Activated CD8-positive, alpha-beta memory T cell treated with anti-CD3 and anti-CD28 coated beads, Interleukin-2, amount 50 U/mL, for 24 hours (primary cell): ENCODE measurements around the gene PRKAR2B.
"Not testable (repeated sequence)": the region's sequence is repeated elsewhere in the genome, so short reads cannot be mapped to it uniquely, and the experiment has no call there.

ENCODE experiments used
- DNase-seq: peaks from one replicate; pipeline ENCODE4 v3.0.0-alpha.2; 2020; ENCODE audit errors: extremely low read depth

Gene PRKAR2B

DNA sequence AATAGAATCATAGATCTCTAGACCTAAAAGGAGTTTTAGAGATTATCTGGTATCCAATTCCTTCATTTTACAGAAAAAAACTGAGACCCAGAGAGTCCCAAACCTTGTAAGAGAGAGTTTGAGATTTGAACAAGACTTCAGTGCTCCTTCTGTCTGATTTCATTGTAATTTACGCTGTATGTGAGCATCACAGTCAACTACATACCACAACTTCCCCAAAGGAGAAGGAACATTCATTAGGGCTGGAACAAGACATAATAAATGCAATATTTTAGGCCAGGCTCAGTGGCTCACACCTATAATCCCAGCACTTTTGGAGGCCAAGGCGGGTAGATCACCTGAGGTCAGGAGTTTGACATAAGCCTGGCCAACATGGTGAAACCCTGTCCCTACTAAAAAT, 17.3 kb upstream of the PRKAR2B start:
- DNase-seq: no peak

DNA sequence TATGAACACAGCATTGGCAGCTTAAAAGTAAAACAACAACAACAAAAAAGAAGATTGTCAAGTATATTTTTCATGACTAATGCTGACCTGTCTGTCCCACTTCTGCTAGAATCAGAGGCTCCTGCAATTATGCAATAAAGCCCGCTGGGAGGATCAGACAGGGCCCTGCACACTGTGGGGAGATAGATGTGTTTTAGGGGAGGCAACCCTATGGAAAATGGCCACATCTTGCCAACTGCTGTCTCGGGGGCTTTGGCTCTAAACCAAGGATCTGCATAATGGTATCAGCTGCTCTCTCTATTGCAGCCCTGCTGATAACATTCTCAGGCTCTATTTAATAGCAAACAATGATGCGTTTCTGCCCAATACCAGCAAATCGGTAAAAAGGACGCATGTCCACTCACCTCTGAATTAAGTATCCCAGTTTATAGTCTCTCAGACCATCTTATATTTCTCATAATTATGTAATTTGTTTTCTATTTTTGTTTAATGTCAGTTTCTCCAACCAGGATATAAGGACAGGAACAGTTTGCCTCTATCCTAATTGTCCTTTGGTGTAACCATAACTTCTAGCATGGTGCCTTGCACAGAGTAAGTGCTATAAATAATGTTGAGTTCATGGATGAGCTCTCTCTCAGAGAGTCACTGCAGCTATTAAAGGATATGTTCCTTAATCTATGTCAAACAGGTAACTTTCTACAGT, 15.3 kb upstream of the PRKAR2B start:
- DNase-seq: no peak

DNA sequence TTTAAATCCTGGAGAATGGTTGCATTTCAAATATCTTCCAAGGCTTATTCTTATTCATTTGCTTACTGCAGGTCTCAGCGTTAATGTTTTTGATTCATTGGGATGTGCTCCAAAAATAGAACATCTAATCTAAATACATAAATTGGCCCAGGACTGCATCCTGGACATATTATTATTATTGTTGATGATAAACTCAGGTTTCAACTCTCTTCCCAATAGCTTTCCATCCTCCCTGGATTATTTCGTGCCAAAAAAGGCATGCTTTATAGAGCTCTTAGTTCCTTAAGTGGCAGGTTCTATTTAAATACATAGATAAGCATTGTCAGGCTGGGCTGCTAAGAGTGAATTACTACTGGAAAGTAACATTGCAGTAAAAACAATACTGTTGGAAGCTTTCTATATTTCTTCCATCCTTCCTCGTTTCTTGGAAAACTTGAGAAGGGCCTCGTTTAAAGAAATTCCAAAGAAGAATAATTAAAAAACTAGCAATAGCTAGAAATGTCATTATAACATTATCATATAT, 14.7 kb upstream of the PRKAR2B start:
- no peak for DNase-seq

DNA sequence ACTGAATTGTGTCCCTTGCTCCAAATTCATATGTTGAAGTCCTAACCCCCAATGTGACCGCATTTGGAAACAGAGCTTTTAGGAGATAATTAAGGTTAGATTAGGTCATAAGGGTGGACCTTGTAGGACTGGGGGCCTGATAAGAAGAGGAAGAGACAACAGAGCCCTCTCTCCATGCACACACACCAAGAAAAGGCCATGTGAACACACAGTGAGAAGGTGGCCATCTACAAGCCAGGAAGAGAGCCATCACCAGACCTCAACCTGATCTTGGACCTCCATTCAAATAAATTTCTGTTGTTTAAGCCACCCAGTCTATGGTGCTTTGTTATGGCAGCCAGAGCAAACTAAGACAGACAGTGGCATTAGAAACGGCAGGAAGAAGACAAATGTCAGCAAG, 12.5 kb upstream of the PRKAR2B start:
- no peak for DNase-seq

DNA sequence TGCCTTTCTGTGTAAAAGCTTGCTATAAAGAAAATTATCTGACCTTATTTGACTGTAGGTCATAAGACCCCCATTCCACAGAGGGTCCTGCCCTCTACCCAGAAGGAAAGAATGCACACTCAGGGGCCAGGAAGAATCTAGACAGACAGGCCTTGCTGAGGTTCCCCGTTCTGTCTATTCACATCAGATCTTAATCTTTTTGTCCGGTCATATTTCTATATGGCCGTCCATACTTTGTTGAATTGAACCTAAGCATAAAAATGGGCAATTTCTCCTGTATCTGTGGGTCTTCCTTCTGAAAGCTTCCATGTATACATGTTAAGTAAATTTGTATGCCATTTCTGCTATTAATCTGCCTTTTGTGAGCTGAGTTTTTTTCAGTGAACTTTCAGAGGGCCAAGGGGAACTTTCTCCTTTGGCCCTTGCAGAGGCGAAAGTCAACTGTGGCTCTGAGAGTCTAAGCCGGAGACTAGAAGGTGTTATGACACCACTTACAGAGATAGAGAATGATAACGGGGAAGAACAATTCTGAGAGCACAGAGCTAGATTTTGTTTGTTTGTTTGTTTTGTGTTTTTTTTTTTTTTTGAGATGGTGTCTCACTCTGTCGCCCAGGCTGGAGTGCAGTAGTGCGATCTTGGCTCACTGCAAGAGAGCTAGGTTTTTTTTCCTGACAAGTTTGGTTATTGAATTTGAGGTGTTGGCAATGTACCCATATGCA, 11.6 kb upstream of the PRKAR2B start:
- no peak for DNase-seq

GRCh38 chr7:107034553-107034952, 10.0 kb upstream of the PRKAR2B start:
- no peak for DNase-seq

GRCh38 chr7:107035446-107035845, 9.1 kb upstream of the PRKAR2B start:
- no peak for DNase-seq

GRCh38 chr7:107036535-107036934, 8.0 kb upstream of the PRKAR2B start:
- no peak for DNase-seq

DNA sequence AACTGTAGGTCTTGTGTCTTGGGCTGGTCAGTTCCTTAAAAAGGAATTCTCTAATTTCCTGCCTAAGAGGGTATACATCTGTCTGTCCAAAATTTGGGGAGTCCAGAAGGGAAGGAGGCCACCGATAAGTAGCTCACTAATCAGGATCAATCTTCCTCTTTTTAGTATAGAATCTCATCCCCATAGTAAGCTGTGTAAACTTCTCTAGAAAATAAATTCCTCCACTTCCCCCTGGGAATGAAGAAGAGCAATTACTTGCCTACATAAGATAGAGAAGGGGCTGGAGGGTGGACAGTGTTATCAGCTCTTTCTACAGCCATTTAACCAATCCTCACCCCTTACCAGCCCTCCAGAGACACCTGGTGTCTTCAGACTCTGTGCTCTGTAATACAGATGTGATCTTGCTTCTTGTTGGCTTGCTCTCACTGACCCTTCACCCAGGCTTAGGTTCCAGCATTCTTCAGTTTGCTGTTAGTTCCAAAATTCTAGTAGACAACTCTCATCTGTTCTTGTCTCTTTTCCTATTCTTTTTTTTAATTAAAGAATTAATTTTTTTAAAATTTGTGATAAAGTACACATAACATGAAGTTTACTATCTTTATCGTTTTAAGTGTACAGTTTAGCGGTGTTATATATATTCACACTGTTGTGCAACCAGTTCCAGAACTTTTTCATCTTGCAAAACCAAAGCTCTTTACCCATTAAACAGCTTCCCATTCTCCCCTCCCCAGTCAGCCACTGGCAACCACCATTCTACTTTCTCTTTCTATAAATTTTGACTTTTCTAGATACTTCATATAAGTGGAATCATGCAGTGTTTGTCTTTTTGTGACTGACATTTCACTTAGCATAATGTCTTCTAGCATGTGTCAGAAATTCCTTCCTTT, 6.5 kb upstream of the PRKAR2B start:
- no peak for DNase-seq

DNA sequence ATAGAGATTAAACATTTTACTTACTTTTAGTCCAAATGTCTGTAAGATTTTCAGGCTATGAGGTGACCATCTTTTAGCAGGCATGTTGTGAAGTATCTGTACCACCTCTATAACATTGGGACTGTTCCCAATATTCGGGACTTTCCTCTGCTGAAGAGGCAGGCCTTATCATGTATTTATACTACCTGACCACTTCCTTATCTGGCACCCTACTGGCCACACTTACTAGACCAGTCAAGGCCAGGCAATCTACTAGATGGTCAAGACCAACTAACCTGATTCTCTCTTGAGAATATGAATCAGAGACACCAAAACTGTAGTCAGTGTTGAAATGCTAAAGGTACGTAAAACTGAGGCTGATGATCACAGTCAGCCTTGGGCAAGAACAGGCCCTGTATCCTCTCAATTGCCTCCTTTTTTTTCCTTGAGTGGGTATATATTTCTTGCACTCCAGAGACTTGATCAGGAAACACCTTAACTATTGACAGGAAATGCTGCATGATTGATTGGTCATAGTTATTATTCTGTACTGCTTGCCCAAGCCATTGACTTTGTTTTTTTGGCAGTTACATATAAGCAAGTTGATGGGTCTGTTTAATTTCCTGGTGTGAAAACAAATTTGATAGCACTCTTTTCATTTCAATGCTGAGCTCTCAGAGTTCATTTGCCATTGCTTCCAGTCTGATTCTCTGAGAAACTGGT, 5.2 kb upstream of the PRKAR2B start:
- DNase-seq: no peak

- no peak for DNase-seq
Observed at GRCh38 chr7:107041097-107041496, 3.4 kb upstream of the PRKAR2B start.

GRCh38 chr7:107041764-107042163, 2.7 kb upstream of the PRKAR2B start:
- not testable (repeated sequence) for DNase-seq

- DNase-seq: not testable (repeated sequence)
Observed at GRCh38 chr7:107042326-107042910, 2.1 kb upstream of the PRKAR2B start.

DNA sequence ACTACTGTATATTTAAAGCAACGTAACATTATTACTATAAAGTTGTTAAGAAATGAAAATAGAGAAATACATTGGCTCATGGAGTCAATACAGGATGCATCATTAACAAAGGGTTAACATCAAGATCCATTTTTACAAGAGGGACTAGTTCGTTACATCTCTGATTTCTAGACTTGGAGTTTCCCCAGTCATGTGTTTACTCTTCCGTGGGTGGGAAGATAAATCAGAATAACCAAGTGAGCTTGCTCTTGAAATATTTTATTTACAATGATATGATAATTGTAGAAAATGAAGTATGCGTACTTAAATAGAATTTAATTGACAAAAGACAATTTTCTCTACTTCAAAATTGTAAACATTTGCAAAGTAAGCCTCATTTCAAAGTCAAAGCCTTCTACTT, 1.0 kb upstream of the PRKAR2B start:
- DNase-seq: no peak

- DNase-seq: no peak
Observed at GRCh38 chr7:107043921-107044346, 571 bp upstream of the PRKAR2B start.

GRCh38 chr7:107045195-107045960, 873 bp downstream of the PRKAR2B start:
- DNase-seq: no peak

GRCh38 chr7:107045980-107046379, 1.5 kb downstream of the PRKAR2B start:
- DNase-seq: no peak

DNA sequence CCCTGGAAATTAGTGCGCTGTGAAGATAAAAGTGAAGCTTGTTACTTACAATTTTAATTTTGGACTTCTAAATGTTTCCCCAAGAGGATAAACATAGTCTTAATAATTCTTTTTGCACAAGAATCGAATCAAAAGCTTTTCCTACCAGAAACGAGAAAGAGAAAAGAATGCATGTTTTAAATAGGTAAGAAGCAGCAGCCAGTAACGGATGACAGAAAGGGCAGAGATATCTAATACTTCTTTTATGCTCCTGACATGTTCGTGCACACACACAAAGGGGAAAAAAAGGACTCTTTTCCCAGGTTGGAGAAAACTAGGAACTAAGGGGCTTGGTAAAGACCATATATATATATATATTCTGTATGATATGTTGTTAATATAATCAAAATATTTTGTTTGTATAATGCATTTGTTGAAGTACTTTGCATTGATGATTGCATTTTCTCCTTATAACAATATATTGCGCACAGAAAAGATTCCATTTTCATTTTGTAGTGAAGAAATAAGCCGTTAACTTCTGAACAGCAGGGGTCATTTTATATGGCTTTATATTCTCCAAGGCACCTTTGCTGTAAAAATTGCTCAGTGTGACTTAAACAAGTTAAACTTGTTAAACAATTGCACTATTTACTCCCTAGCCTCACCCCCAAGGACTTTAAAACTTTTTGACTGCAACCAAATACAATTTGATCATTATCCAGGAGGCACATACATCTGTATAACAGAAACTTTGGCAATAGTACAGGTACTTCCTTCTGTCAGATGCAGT, 2.2 kb downstream of the PRKAR2B start:
- no peak for DNase-seq

- no peak for DNase-seq
Observed at GRCh38 chr7:107047902-107048782, 3.6 kb downstream of the PRKAR2B start.
